DND-41 (cell line): ENCODE results near the gene CD164L2.

ENCODE experiments used
- EZH2 ChIP-seq: IDR thresholded peaks from 3 replicates; pipeline ENCODE4 v1.6.1; 2012; ENCODE audit warnings: borderline replicate concordance, low read depth, mild to moderate bottlenecking, moderate library complexity, low read length, inconsistent platforms; ENCODE audit not compliant: severe bottlenecking
- TF ChIP-seq, protein P1 (sequence below): IDR thresholded peaks from 2 replicates; pipeline ENCODE4 v1.5.1; 2012; ENCODE audit warnings: borderline replicate concordance, low read length, moderate library complexity, mild to moderate bottlenecking; ENCODE audit not compliant: poor library complexity, severe bottlenecking; ENCODE audit errors: extremely low read depth

DNA sequence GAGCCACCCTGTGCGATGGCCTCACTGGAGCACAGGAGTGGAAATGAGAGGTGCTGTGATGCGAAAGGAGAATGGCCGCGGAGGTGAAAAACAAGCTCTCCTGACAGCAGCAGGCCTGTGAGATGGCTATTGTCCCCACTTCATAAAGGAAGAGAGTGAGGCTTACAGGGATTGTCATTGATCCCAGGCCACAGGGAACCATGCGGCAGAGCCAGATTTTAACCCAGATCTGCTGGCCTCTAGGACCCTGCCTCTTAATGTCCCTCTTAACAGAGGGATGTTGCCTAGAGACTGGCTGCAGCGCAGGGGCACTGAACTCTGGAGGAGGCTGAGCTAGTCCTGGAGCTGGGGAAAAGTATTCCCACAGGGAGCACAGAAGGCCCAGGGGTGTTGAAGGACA is 44.4 kb downstream of the CD164L2 start:
- TF ChIP-seq, protein P1, sequence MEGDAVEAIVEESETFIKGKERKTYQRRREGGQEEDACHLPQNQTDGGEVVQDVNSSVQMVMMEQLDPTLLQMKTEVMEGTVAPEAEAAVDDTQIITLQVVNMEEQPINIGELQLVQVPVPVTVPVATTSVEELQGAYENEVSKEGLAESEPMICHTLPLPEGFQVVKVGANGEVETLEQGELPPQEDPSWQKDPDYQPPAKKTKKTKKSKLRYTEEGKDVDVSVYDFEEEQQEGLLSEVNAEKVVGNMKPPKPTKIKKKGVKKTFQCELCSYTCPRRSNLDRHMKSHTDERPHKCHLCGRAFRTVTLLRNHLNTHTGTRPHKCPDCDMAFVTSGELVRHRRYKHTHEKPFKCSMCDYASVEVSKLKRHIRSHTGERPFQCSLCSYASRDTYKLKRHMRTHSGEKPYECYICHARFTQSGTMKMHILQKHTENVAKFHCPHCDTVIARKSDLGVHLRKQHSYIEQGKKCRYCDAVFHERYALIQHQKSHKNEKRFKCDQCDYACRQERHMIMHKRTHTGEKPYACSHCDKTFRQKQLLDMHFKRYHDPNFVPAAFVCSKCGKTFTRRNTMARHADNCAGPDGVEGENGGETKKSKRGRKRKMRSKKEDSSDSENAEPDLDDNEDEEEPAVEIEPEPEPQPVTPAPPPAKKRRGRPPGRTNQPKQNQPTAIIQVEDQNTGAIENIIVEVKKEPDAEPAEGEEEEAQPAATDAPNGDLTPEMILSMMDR, result no peak
- TF ChIP-seq EZH2, result no peak
